Measurements from ENCODE around the gene EMP3. TPM values are rescaled to one million over a fixed set of nuclear protein-coding genes. Genes with fewer than 3 reads are reported as not detected.

Gene EMP3
- total and polyA plus RNA-seq, 9 of the 15 experiments (the other 6 are each of a cell fraction or from before 2014, with no cell fraction given): 123 to 386 (median 296) TPM

DNA sequence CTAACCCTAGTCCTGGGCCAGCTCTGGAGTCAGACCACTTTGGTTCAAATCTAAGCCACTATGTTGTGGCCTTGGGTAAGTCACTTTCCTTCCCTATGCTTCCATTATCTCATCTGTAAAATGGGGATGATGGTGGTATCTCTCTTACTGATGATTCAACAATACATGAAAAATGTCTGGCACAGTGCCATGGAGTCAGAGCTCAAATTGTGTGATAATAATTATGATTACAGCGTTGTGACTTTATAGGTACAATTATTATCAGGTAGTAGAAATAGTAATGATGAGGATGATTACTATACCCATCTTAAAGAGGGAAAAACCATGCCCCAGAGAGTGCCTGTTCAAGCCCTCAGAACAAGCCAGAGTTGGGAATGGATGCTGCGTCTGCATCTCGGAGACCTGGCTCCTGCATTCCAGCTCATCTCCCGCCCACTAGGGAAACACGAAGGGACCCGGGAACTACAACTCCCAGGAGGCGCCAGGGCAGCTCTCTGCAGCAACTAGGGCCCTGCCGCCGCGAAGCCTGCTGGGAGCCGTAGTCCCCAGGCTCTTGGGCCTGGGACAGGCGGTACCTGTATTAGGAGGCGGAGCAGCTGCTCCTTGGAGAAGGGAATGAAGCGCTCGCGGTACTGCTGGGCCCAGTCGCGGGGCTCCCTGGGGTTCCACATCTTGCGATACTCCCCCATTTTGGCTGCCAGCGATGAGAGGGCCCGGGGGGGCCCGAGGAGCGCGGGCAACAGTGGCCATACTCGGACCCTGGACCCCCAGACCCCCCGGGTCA, 37.6 kb downstream of the EMP3 start (continued):
- TF ChIP-seq, protein P1, sequence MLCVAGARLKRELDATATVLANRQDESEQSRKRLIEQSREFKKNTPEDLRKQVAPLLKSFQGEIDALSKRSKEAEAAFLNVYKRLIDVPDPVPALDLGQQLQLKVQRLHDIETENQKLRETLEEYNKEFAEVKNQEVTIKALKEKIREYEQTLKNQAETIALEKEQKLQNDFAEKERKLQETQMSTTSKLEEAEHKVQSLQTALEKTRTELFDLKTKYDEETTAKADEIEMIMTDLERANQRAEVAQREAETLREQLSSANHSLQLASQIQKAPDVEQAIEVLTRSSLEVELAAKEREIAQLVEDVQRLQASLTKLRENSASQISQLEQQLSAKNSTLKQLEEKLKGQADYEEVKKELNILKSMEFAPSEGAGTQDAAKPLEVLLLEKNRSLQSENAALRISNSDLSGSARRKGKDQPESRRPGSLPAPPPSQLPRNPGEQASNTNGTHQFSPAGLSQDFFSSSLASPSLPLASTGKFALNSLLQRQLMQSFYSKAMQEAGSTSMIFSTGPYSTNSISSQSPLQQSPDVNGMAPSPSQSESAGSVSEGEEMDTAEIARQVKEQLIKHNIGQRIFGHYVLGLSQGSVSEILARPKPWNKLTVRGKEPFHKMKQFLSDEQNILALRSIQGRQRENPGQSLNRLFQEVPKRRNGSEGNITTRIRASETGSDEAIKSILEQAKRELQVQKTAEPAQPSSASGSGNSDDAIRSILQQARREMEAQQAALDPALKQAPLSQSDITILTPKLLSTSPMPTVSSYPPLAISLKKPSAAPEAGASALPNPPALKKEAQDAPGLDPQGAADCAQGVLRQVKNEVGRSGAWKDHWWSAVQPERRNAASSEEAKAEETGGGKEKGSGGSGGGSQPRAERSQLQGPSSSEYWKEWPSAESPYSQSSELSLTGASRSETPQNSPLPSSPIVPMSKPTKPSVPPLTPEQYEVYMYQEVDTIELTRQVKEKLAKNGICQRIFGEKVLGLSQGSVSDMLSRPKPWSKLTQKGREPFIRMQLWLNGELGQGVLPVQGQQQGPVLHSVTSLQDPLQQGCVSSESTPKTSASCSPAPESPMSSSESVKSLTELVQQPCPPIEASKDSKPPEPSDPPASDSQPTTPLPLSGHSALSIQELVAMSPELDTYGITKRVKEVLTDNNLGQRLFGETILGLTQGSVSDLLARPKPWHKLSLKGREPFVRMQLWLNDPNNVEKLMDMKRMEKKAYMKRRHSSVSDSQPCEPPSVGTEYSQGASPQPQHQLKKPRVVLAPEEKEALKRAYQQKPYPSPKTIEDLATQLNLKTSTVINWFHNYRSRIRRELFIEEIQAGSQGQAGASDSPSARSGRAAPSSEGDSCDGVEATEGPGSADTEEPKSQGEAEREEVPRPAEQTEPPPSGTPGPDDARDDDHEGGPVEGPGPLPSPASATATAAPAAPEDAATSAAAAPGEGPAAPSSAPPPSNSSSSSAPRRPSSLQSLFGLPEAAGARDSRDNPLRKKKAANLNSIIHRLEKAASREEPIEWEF (CRISPR knock-in tag; IDR thresholded peaks at IDR 0.05): no peak
- no peak for TF ChIP-seq NBN (IDR thresholded peaks at IDR 0.05; ENCODE audit: low read depth)
- TF ChIP-seq ZFX (CRISPR knock-in tag; IDR thresholded peaks at IDR 0.05): peak; percentile 93
- TF ChIP-seq SMC3 (conservative IDR thresholded peaks at IDR 0.05; ENCODE audit: insufficient read depth, low read depth, low read length): no peak
- TF ChIP-seq, protein P2, sequence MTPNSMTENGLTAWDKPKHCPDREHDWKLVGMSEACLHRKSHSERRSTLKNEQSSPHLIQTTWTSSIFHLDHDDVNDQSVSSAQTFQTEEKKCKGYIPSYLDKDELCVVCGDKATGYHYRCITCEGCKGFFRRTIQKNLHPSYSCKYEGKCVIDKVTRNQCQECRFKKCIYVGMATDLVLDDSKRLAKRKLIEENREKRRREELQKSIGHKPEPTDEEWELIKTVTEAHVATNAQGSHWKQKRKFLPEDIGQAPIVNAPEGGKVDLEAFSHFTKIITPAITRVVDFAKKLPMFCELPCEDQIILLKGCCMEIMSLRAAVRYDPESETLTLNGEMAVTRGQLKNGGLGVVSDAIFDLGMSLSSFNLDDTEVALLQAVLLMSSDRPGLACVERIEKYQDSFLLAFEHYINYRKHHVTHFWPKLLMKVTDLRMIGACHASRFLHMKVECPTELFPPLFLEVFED (CRISPR knock-in tag; conservative IDR thresholded peaks at IDR 0.05): no peak
- no peak for TF ChIP-seq NELFE (IDR thresholded peaks at IDR 0.05; ENCODE audit: insufficient read depth, insufficient read length)
- TF ChIP-seq MYC (IDR thresholded peaks at IDR 0.05; ENCODE audit: low read depth, low read length): peak; percentile 53; the same call in 1 of the 2 replicates
- no peak; the same call in 1 of the 2 replicates for TF ChIP-seq MYC (CRISPR knock-in tag; IDR thresholded peaks at IDR 0.05; ENCODE audit: borderline replicate concordance, low read depth)
- TF ChIP-seq, protein P3, sequence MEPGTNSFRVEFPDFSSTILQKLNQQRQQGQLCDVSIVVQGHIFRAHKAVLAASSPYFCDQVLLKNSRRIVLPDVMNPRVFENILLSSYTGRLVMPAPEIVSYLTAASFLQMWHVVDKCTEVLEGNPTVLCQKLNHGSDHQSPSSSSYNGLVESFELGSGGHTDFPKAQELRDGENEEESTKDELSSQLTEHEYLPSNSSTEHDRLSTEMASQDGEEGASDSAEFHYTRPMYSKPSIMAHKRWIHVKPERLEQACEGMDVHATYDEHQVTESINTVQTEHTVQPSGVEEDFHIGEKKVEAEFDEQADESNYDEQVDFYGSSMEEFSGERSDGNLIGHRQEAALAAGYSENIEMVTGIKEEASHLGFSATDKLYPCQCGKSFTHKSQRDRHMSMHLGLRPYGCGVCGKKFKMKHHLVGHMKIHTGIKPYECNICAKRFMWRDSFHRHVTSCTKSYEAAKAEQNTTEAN (CRISPR knock-in tag; IDR thresholded peaks at IDR 0.05): no peak
- no peak for TF ChIP-seq CBX8 (IDR thresholded peaks at IDR 0.05; ENCODE audit: borderline replicate concordance, extremely low read depth, low read depth, low read length, poor library complexity, severe bottlenecking)
- TF ChIP-seq HCFC1 (IDR thresholded peaks at IDR 0.05; ENCODE audit: low read depth, low read length): peak; percentile 100
- TF ChIP-seq TAF7 (tag; IDR thresholded peaks at IDR 0.05): no peak
- TF ChIP-seq ZNF408 (CRISPR knock-in tag; IDR thresholded peaks at IDR 0.05; ENCODE audit: low read depth): no peak
- TF ChIP-seq HLTF (IDR thresholded peaks at IDR 0.05): no peak
- TF ChIP-seq, protein P4, sequence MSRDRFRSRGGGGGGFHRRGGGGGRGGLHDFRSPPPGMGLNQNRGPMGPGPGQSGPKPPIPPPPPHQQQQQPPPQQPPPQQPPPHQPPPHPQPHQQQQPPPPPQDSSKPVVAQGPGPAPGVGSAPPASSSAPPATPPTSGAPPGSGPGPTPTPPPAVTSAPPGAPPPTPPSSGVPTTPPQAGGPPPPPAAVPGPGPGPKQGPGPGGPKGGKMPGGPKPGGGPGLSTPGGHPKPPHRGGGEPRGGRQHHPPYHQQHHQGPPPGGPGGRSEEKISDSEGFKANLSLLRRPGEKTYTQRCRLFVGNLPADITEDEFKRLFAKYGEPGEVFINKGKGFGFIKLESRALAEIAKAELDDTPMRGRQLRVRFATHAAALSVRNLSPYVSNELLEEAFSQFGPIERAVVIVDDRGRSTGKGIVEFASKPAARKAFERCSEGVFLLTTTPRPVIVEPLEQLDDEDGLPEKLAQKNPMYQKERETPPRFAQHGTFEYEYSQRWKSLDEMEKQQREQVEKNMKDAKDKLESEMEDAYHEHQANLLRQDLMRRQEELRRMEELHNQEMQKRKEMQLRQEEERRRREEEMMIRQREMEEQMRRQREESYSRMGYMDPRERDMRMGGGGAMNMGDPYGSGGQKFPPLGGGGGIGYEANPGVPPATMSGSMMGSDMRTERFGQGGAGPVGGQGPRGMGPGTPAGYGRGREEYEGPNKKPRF (IDR thresholded peaks at IDR 0.05; ENCODE audit: low read depth, low read length): no peak
- no peak for TF ChIP-seq GATAD2A (IDR thresholded peaks at IDR 0.05)
- no peak for TF ChIP-seq CHCHD3 (CRISPR knock-in tag; IDR thresholded peaks at IDR 0.05)

All from K562 (cell line).